ENCODE data around the gene CELSR1. TPM values are rescaled to one million over a fixed set of nuclear protein-coding genes. Genes with fewer than 3 reads are reported as not detected.

Gene CELSR1
- total RNA-seq, 3 donors from 2014 or later (not counting 1 experiment from before 2014, with no cell fraction given) = 0.89 to 3.9 (median 1.9) TPM

DNA sequence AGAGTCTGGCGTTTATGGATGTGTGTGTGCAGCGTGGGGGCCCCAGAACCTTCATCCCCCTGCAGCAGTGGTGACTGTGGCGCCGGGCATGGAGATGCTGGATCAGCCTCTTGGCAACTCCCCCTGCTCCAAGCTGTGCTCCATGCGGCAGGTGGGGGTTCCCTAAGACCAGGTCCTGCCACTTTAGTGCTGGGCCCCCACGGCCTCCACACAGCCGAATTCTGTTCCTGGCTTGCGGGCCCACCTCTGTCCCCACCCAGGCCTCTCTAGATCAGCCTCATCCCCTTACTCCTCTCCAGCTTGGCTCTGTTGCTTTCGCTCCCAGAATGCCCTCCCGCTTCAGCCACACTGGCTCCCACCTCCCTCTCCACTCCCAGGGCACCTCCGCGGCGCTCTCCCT lies 142.3 kb downstream of the CELSR1 start:
- Mint-ChIP-seq H3K9me3 (no peaks in the 10 kb centered on the region), H3K4me3 (no peak overlapping the region), H3K36me3 (no peaks in the 10 kb centered on the region), H3K27me3 (ENCODE audit: low read depth in 2 of 2) (peaks cover 0 to 11% of the 10 kb centered on the region in 2 donors), H3K27ac (no peak overlapping the region), H3K4me1 (peaks cover 6 to 11% of the 10 kb centered on the region in 2 donors)
- DNase-seq = no peak
- peaks cover 20% of the 10 kb centered on the region for H3K4me1 ChIP-seq (ENCODE audit: control insufficient read depth, insufficient read depth, low read length)
- H3K9me3 ChIP-seq (ENCODE audit: control insufficient read depth, insufficient read depth, low read length) = no peaks in the 10 kb centered on the region
- 96% methylated on average over 13 of the region's 13 CpGs for WGBS (ENCODE audit: insufficient coverage)
- ATAC-seq = no peak
- H3K36me3 ChIP-seq (ENCODE audit: control insufficient read depth, insufficient read depth, low read length) = no peaks in the 10 kb centered on the region
- TF ChIP-seq, protein P1, sequence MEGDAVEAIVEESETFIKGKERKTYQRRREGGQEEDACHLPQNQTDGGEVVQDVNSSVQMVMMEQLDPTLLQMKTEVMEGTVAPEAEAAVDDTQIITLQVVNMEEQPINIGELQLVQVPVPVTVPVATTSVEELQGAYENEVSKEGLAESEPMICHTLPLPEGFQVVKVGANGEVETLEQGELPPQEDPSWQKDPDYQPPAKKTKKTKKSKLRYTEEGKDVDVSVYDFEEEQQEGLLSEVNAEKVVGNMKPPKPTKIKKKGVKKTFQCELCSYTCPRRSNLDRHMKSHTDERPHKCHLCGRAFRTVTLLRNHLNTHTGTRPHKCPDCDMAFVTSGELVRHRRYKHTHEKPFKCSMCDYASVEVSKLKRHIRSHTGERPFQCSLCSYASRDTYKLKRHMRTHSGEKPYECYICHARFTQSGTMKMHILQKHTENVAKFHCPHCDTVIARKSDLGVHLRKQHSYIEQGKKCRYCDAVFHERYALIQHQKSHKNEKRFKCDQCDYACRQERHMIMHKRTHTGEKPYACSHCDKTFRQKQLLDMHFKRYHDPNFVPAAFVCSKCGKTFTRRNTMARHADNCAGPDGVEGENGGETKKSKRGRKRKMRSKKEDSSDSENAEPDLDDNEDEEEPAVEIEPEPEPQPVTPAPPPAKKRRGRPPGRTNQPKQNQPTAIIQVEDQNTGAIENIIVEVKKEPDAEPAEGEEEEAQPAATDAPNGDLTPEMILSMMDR (IDR thresholded peaks at IDR 0.05) = no peak
- H3K27ac ChIP-seq (ENCODE audit: low read length) = no peak overlapping the region
- intact Hi-C loops (cut with micrococcal nuclease) = no loop called here
- no peak overlapping the region for H3K4me3 ChIP-seq (ENCODE audit: low read length)
- H3K27me3 ChIP-seq (ENCODE audit: control insufficient read depth, insufficient read depth, low read length) = no peaks in the 10 kb centered on the region

DNA sequence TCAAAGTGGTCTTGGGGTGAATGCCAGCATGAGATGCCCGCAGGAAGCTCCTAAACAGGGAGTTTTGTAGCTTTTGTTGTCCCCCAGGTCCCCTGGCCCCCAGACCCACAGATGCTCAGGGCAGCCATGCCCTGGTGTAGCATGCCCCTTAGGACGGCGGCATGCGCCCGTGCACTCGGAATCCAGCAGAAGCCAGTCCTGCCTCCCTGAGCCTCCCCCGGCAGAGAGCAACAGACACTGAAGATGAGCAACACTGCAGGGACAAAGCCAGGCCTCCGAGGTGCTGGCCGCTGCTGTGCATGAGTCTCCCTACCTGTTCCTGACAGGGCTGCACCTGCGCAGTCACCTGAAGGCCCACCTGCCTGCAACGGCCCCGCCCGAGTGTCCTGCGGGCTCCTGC lies 142.8 kb downstream of the CELSR1 start:
- no peak overlapping the region for H3K4me3 Mint-ChIP-seq
- Histone ChIP-seq H3K4me1 (ENCODE audit: control insufficient read depth, insufficient read depth, low read length) (peaks cover 18% of the 10 kb centered on the region), H3K9me3 (ENCODE audit: control insufficient read depth, insufficient read depth, low read length) (no peaks in the 10 kb centered on the region), H3K36me3 (ENCODE audit: control insufficient read depth, insufficient read depth, low read length) (no peaks in the 10 kb centered on the region), H3K27ac (ENCODE audit: low read length) (no peak overlapping the region), H3K4me3 (ENCODE audit: low read length) (no peak overlapping the region), H3K27me3 (ENCODE audit: control insufficient read depth, insufficient read depth, low read length) (no peaks in the 10 kb centered on the region)
- no peaks in the 10 kb centered on the region for H3K9me3 Mint-ChIP-seq
- intact Hi-C loops (cut with micrococcal nuclease) = no loop called here
- no peak for ATAC-seq
- DNase-seq = no peak
- TF ChIP-seq, protein P1 (IDR thresholded peaks at IDR 0.05) = no peak
- H3K4me1 Mint-ChIP-seq = peaks cover 6 to 11% of the 10 kb centered on the region in 2 donors
- no peak overlapping the region for H3K27ac Mint-ChIP-seq
- no peaks in the 10 kb centered on the region for H3K36me3 Mint-ChIP-seq
- H3K27me3 Mint-ChIP-seq (ENCODE audit: low read depth in 2 of 2) = peaks cover 0 to 13% of the 10 kb centered on the region in 2 donors
- 95% methylated on average over 14 of the region's 14 CpGs for WGBS (ENCODE audit: insufficient coverage)

DNA sequence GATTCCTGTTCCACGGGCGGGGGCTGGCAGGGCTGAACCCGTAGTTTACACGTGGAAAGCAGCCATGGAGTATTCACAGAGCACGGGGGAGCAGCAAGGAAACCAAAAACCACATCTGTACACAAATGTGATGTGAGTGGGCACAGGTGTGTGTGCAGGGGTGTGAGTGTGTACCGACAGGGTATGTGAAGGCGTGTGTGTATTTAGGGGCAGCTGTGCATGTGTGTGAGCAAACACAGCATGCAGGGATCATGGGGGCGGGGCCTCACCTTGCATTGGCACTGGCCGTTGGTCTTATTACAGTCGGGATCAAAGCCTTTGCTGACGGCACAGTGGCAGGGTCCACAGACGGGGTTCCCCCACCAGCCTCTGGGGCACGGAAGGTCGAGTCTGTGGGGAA lies 143.5 kb downstream of the CELSR1 start:
- no peaks in the 10 kb centered on the region for H3K9me3 Mint-ChIP-seq
- no peaks in the 10 kb centered on the region for H3K36me3 ChIP-seq (ENCODE audit: control insufficient read depth, insufficient read depth, low read length)
- H3K27me3 ChIP-seq (ENCODE audit: control insufficient read depth, insufficient read depth, low read length) = no peaks in the 10 kb centered on the region
- H3K4me1 Mint-ChIP-seq = peaks cover 6 to 7% of the 10 kb centered on the region in 2 donors
- no peaks in the 10 kb centered on the region for H3K9me3 ChIP-seq (ENCODE audit: control insufficient read depth, insufficient read depth, low read length)
- no peak overlapping the region for H3K27ac ChIP-seq (ENCODE audit: low read length)
- H3K4me3 Mint-ChIP-seq = no peak overlapping the region
- no peak for DNase-seq
- H3K4me3 ChIP-seq (ENCODE audit: low read length) = no peak overlapping the region
- no peak overlapping the region for H3K27ac Mint-ChIP-seq
- no peaks in the 10 kb centered on the region for H3K36me3 Mint-ChIP-seq
- TF ChIP-seq, protein P1 (IDR thresholded peaks at IDR 0.05) = no peak
- WGBS (ENCODE audit: insufficient coverage) = 55% methylated on average over 14 of the region's 14 CpGs
- ATAC-seq = no peak
- H3K27me3 Mint-ChIP-seq (ENCODE audit: low read depth in 2 of 2) = peaks cover 0 to 13% of the 10 kb centered on the region in 2 donors
- peaks cover 11% of the 10 kb centered on the region for H3K4me1 ChIP-seq (ENCODE audit: control insufficient read depth, insufficient read depth, low read length)
- intact Hi-C loops (cut with micrococcal nuclease) = no loop called here

DNA sequence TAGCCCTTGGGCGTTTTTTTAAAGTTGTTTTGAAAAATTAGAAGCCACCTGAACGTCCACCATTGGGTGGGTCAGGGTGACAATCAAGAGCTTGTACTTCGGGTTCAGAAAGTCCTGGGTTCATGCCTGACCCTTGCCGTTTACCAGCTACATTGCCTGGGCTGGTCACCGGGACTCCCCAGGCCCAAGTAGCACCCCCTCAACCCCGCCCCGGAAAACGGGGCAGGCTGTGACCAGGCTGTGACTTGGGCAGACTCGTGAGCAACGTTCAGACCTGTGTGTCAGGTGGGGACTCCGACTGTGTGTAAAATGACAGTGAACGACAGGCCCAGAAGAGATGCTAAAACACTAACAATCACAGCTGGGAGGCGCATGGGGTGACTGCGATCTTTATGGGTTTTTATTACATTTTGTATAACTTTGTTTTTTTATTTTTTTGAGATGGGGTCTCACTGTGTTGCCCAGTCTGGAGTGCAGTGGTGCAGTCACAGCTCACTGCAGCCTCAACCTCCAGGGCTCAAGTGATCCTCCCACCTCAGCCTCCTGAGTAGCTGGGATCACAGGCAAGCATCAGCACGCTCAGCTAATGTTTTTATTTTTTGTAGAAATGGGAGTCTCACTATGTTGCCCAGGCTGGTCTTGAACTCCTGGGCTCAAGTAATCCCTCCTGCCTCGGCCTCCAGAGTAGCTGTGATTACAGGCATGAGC lies 145.1 kb downstream of the CELSR1 start:
- Mint-ChIP-seq H3K27me3 (ENCODE audit: low read depth in 2 of 2) (peaks cover 0 to 13% of the 10 kb centered on the region in 2 donors), H3K27ac (no peak overlapping the region), H3K9me3 (no peaks in the 10 kb centered on the region), H3K4me3 (no peak overlapping the region), H3K36me3 (no peaks in the 10 kb centered on the region), H3K4me1 (peaks cover 6 to 7% of the 10 kb centered on the region in 2 donors)
- DNase-seq (no peak), ATAC-seq (no peak)
- TF ChIP-seq, protein P1 (IDR thresholded peaks at IDR 0.05) = no peak
- intact Hi-C loops (cut with micrococcal nuclease) = no loop called here
- Histone ChIP-seq H3K27me3 (ENCODE audit: control insufficient read depth, insufficient read depth, low read length) (no peaks in the 10 kb centered on the region), H3K4me3 (ENCODE audit: low read length) (no peak overlapping the region), H3K36me3 (ENCODE audit: control insufficient read depth, insufficient read depth, low read length) (no peaks in the 10 kb centered on the region), H3K4me1 (ENCODE audit: control insufficient read depth, insufficient read depth, low read length) (peaks cover 6% of the 10 kb centered on the region), H3K27ac (ENCODE audit: low read length) (no peak overlapping the region), H3K9me3 (ENCODE audit: control insufficient read depth, insufficient read depth, low read length) (no peaks in the 10 kb centered on the region)
- WGBS (ENCODE audit: insufficient coverage) = 90% methylated on average over 16 of the region's 16 CpGs

All from natural killer cell (primary cell).